ENCODE results near the gene GOLT1A. TPM values are rescaled to one million over a fixed set of nuclear protein-coding genes. Genes with fewer than 3 reads are reported as not detected.

Gene GOLT1A
- total RNA-seq, 1 donor from 2014 or later, result 0.50 TPM

- Mint-ChIP-seq H3K4me3 (ENCODE audit: unreplicated experiment) (no peak overlapping the region), H3K27me3 (ENCODE audit: low read depth, unreplicated experiment) (peaks cover 46% of the 10 kb centered on the region), H3K27ac (ENCODE audit: unreplicated experiment) (no peak overlapping the region), H3K36me3 (ENCODE audit: low read depth, unreplicated experiment) (no peaks in the 10 kb centered on the region), H3K9me3 (ENCODE audit: unreplicated experiment) (no peaks in the 10 kb centered on the region), H3K4me1 (ENCODE audit: low read depth, unreplicated experiment) (no peaks in the 10 kb centered on the region)
- DNase-seq (ENCODE audit: low read depth), result no peak
- Histone ChIP-seq H3K4me2 (ENCODE audit: low read length) (no peak overlapping the region), H3K4me3 (ENCODE audit: insufficient read depth, low read depth, low read length) (no peak overlapping the region), H3K79me2 (ENCODE audit: insufficient read depth, low read length) (no peaks in the 10 kb centered on the region), H2AFZ (ENCODE audit: low read depth, low read length) (no peak overlapping the region), H3K9me3 (ENCODE audit: insufficient read depth, low read depth, low read length) (no peaks in the 10 kb centered on the region), H4K20me1 (ENCODE audit: insufficient read depth, low read length) (no peaks in the 10 kb centered on the region), H3K27ac (ENCODE audit: low read depth, low read length) (no peak overlapping the region), H3K9ac (ENCODE audit: low read length) (no peak overlapping the region), H3K4me1 (ENCODE audit: insufficient read depth, low read length) (peaks cover 7% of the 10 kb centered on the region), H3K36me3 (ENCODE audit: insufficient read depth, low read length) (no peaks in the 10 kb centered on the region), H3K27me3 (ENCODE audit: insufficient read depth, low read length) (peaks cover 5% of the 10 kb centered on the region)
- no peak for FAIRE-seq
- TF ChIP-seq, protein P1, sequence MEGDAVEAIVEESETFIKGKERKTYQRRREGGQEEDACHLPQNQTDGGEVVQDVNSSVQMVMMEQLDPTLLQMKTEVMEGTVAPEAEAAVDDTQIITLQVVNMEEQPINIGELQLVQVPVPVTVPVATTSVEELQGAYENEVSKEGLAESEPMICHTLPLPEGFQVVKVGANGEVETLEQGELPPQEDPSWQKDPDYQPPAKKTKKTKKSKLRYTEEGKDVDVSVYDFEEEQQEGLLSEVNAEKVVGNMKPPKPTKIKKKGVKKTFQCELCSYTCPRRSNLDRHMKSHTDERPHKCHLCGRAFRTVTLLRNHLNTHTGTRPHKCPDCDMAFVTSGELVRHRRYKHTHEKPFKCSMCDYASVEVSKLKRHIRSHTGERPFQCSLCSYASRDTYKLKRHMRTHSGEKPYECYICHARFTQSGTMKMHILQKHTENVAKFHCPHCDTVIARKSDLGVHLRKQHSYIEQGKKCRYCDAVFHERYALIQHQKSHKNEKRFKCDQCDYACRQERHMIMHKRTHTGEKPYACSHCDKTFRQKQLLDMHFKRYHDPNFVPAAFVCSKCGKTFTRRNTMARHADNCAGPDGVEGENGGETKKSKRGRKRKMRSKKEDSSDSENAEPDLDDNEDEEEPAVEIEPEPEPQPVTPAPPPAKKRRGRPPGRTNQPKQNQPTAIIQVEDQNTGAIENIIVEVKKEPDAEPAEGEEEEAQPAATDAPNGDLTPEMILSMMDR (IDR thresholded peaks at IDR 0.05; ENCODE audit: insufficient read depth, low read depth, low read length), result no peak
- no peak for TF ChIP-seq EZH2 (IDR thresholded peaks at IDR 0.05; ENCODE audit: insufficient read depth, low read length)
These were observed 59.1 kb downstream of the GOLT1A start for GRCh38 chr1:204154568-204155255.

GRCh38 chr1:204153667-204154066 is 60.1 kb downstream of the GOLT1A start:
- Mint-ChIP-seq H3K27ac (ENCODE audit: unreplicated experiment) (no peak overlapping the region), H3K27me3 (ENCODE audit: low read depth, unreplicated experiment) (peaks cover 40% of the 10 kb centered on the region), H3K4me1 (ENCODE audit: low read depth, unreplicated experiment) (no peaks in the 10 kb centered on the region), H3K9me3 (ENCODE audit: unreplicated experiment) (no peaks in the 10 kb centered on the region), H3K4me3 (ENCODE audit: unreplicated experiment) (no peak overlapping the region), H3K36me3 (ENCODE audit: low read depth, unreplicated experiment) (no peaks in the 10 kb centered on the region)
- Histone ChIP-seq H3K27me3 (ENCODE audit: insufficient read depth, low read length) (peaks cover 5% of the 10 kb centered on the region), H4K20me1 (ENCODE audit: insufficient read depth, low read length) (no peaks in the 10 kb centered on the region), H3K27ac (ENCODE audit: low read depth, low read length) (no peak overlapping the region), H3K79me2 (ENCODE audit: insufficient read depth, low read length) (no peaks in the 10 kb centered on the region), H3K9me3 (ENCODE audit: insufficient read depth, low read depth, low read length) (no peaks in the 10 kb centered on the region), H3K9ac (ENCODE audit: low read length) (no peak overlapping the region), H3K4me1 (ENCODE audit: insufficient read depth, low read length) (peaks cover 7% of the 10 kb centered on the region), H3K4me2 (ENCODE audit: low read length) (no peak overlapping the region), H3K36me3 (ENCODE audit: insufficient read depth, low read length) (no peaks in the 10 kb centered on the region), H3K4me3 (ENCODE audit: insufficient read depth, low read depth, low read length) (no peak overlapping the region), H2AFZ (ENCODE audit: low read depth, low read length) (no peak overlapping the region)
- DNase-seq (ENCODE audit: low read depth), result no peak
- FAIRE-seq, result no peak
- TF ChIP-seq, protein P1 (IDR thresholded peaks at IDR 0.05; ENCODE audit: insufficient read depth, low read depth, low read length), result no peak
- TF ChIP-seq EZH2 (IDR thresholded peaks at IDR 0.05; ENCODE audit: insufficient read depth, low read length), result no peak

All from astrocyte (in vitro differentiated cells and primary cell).